ENCODE data around the gene RBM44.

RBM44 gene

GRCh38 chr2:237879991-237880560, 81.5 kb downstream of the RBM44 start:
- no peak overlapping the region for H3K27ac Mint-ChIP-seq
- H3K27me3 Mint-ChIP-seq (ENCODE audit: low read depth): peaks cover 8% of the 10 kb centered on the region
- no peaks in the 10 kb centered on the region for H3K9me3 Mint-ChIP-seq
- no peak for TF ChIP-seq CTCF (IDR thresholded peaks at IDR 0.05; ENCODE audit: unreplicated experiment in 3 of 3)
- H3K4me1 Mint-ChIP-seq: peaks cover 13% of the 10 kb centered on the region
- no peak overlapping the region for H3K4me3 Mint-ChIP-seq
- H3K36me3 Mint-ChIP-seq (ENCODE audit: low read depth): no peaks in the 10 kb centered on the region

GRCh38 chr2:237882510-237883481, 84.2 kb downstream of the RBM44 start:
- Mint-ChIP-seq H3K4me3 (no peak overlapping the region), H3K36me3 (ENCODE audit: low read depth) (no peaks in the 10 kb centered on the region), H3K9me3 (no peaks in the 10 kb centered on the region), H3K4me1 (peaks cover 18% of the 10 kb centered on the region), H3K27ac (peak overlapping the region in 1 of 3 experiments; percentile 42), H3K27me3 (ENCODE audit: low read depth) (peaks cover 8% of the 10 kb centered on the region)
- no peak for TF ChIP-seq CTCF (IDR thresholded peaks at IDR 0.05; ENCODE audit: unreplicated experiment in 3 of 3)

GRCh38 chr2:237883951-237884446, 85.4 kb downstream of the RBM44 start:
- TF ChIP-seq CTCF (IDR thresholded peaks at IDR 0.05; ENCODE audit: unreplicated experiment in 3 of 3): no peak
- H3K36me3 Mint-ChIP-seq (ENCODE audit: low read depth): no peaks in the 10 kb centered on the region
- H3K4me3 Mint-ChIP-seq: no peak overlapping the region
- H3K4me1 Mint-ChIP-seq: peaks cover 13% of the 10 kb centered on the region
- peak overlapping the region; percentile 62 to 75 (median 71) for H3K27ac Mint-ChIP-seq
- peaks cover 8% of the 10 kb centered on the region for H3K27me3 Mint-ChIP-seq (ENCODE audit: low read depth)
- no peaks in the 10 kb centered on the region for H3K9me3 Mint-ChIP-seq

GRCh38 chr2:237884681-237885080, 86.1 kb downstream of the RBM44 start:
- no peak overlapping the region for H3K4me3 Mint-ChIP-seq
- H3K27me3 Mint-ChIP-seq (ENCODE audit: low read depth): peaks cover 8% of the 10 kb centered on the region
- no peak for TF ChIP-seq CTCF (IDR thresholded peaks at IDR 0.05; ENCODE audit: unreplicated experiment in 3 of 3)
- peaks cover 9% of the 10 kb centered on the region for H3K4me1 Mint-ChIP-seq
- no peaks in the 10 kb centered on the region for H3K36me3 Mint-ChIP-seq (ENCODE audit: low read depth)
- H3K27ac Mint-ChIP-seq: peak overlapping the region in 2 of 3 experiments; percentile 46 to 86
- no peaks in the 10 kb centered on the region for H3K9me3 Mint-ChIP-seq

GRCh38 chr2:237885111-237885930, 86.7 kb downstream of the RBM44 start:
- Mint-ChIP-seq H3K36me3 (ENCODE audit: low read depth) (no peaks in the 10 kb centered on the region), H3K27ac (peak overlapping the region in 2 of 3 experiments; percentile 46 to 86), H3K4me3 (no peak overlapping the region), H3K9me3 (no peaks in the 10 kb centered on the region), H3K27me3 (ENCODE audit: low read depth) (peaks cover 8% of the 10 kb centered on the region), H3K4me1 (peaks cover 9% of the 10 kb centered on the region)
- TF ChIP-seq CTCF (IDR thresholded peaks at IDR 0.05; ENCODE audit: unreplicated experiment in 3 of 3): no peak
